ENCODE measurements around the gene TBPL2.
"Not testable (repeated sequence)": the region's sequence is repeated elsewhere in the genome, so short reads cannot be mapped to it uniquely, and the experiment has no call there.

Gene TBPL2

GRCh38 chr14:55440385-55440784 lies at the start of gene TBPL2:
Gene TBPL2, minus strand, starts transcription at chr14:55440616. Its CDS starts 167 bp downstream, at chr14:55440449.
- ChIA-PET POLR2A (no interaction called here), CTCF (no interaction called here)
- TF ChIP-seq ELF4 (IDR thresholded peaks at IDR 0.05) (no peak), CTBP1 (IDR thresholded peaks at IDR 0.05; ENCODE audit: borderline replicate concordance) (no peak), TARDBP (IDR thresholded peaks at IDR 0.05) (no peak), FOXK2 (IDR thresholded peaks at IDR 0.05) (no peak), FOXM1 (IDR thresholded peaks at IDR 0.05; ENCODE audit: borderline replicate concordance) (no peak), BHLHE40 (IDR thresholded peaks at IDR 0.05; ENCODE audit: borderline replicate concordance) (no peak), NFRKB (IDR thresholded peaks at IDR 0.05) (no peak), HDGF (IDR thresholded peaks at IDR 0.05; ENCODE audit: borderline replicate concordance) (no peak), FOXA1 (IDR thresholded peaks at IDR 0.05) (no peak), SP1 (IDR thresholded peaks at IDR 0.05) (no peak), ZNF384 (IDR thresholded peaks at IDR 0.05) (no peak), LEF1 (IDR thresholded peaks at IDR 0.05; ENCODE audit: borderline replicate concordance) (no peak), L3MBTL2 (conservative IDR thresholded peaks at IDR 0.05) (no peak), ARNT (IDR thresholded peaks at IDR 0.05) (no peak)
- TF ChIP-seq, protein P1, sequence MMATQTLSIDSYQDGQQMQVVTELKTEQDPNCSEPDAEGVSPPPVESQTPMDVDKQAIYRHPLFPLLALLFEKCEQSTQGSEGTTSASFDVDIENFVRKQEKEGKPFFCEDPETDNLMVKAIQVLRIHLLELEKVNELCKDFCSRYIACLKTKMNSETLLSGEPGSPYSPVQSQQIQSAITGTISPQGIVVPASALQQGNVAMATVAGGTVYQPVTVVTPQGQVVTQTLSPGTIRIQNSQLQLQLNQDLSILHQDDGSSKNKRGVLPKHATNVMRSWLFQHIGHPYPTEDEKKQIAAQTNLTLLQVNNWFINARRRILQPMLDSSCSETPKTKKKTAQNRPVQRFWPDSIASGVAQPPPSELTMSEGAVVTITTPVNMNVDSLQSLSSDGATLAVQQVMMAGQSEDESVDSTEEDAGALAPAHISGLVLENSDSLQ (IDR thresholded peaks at IDR 0.05), result no peak
- no peak for DNase-seq (ENCODE audit: extremely low spot score)

DNA sequence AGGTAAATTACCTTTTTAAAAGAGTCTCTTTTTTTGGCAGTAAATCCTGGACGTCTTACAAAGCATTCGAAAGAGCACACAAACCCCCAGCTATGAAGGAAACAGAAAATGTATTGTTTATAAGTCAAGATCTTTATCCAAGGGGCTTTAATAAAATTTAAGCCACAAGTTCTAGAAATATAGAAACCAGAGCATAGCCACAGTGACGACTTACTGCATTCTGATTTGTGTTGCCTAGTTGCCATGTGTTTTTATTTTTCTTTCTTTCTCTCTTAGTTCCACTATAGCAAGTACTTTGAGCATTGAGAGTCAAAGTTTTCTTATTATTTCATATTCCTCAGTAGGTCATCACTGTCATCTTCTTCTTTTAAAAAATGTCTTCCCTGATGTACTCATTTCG lies 47.8 kb upstream of the TBPL2 start:
- TF ChIP-seq TARDBP (IDR thresholded peaks at IDR 0.05) (no peak), HDGF (IDR thresholded peaks at IDR 0.05; ENCODE audit: borderline replicate concordance) (no peak), L3MBTL2 (conservative IDR thresholded peaks at IDR 0.05) (no peak), FOXA1 (IDR thresholded peaks at IDR 0.05) (no peak), LEF1 (IDR thresholded peaks at IDR 0.05; ENCODE audit: borderline replicate concordance) (no peak), ZNF384 (IDR thresholded peaks at IDR 0.05) (no peak), ELF4 (IDR thresholded peaks at IDR 0.05) (no peak), NFRKB (IDR thresholded peaks at IDR 0.05) (no peak), BHLHE40 (IDR thresholded peaks at IDR 0.05; ENCODE audit: borderline replicate concordance) (no peak), FOXK2 (IDR thresholded peaks at IDR 0.05) (no peak), SP1 (IDR thresholded peaks at IDR 0.05) (no peak), FOXM1 (IDR thresholded peaks at IDR 0.05; ENCODE audit: borderline replicate concordance) (no peak), CTBP1 (IDR thresholded peaks at IDR 0.05; ENCODE audit: borderline replicate concordance) (no peak), SUZ12 (IDR thresholded peaks at IDR 0.05) (no peak), ARNT (IDR thresholded peaks at IDR 0.05) (no peak)
- TF ChIP-seq, protein P1 (IDR thresholded peaks at IDR 0.05), result no peak
- no peak for DNase-seq (ENCODE audit: extremely low spot score)
- POLR2A ChIA-PET, result no interaction called here
- CTCF ChIA-PET, result no interaction called here

- POLR2A ChIA-PET, result no interaction called here
- DNase-seq (ENCODE audit: extremely low spot score), result no peak
- no peak for TF ChIP-seq L3MBTL2 (conservative IDR thresholded peaks at IDR 0.05)
- TF ChIP-seq ARNT (IDR thresholded peaks at IDR 0.05), result no peak
- no peak for TF ChIP-seq ZNF384 (IDR thresholded peaks at IDR 0.05)
- no peak for TF ChIP-seq SP1 (IDR thresholded peaks at IDR 0.05)
- no peak for TF ChIP-seq HDGF (IDR thresholded peaks at IDR 0.05; ENCODE audit: borderline replicate concordance)
- no peak for TF ChIP-seq BHLHE40 (IDR thresholded peaks at IDR 0.05; ENCODE audit: borderline replicate concordance)
- TF ChIP-seq CTBP1 (IDR thresholded peaks at IDR 0.05; ENCODE audit: borderline replicate concordance), result no peak
- TF ChIP-seq SUZ12 (IDR thresholded peaks at IDR 0.05), result no peak
- no peak for TF ChIP-seq FOXK2 (IDR thresholded peaks at IDR 0.05)
- TF ChIP-seq TARDBP (IDR thresholded peaks at IDR 0.05), result no peak
- TF ChIP-seq, protein P1 (IDR thresholded peaks at IDR 0.05), result no peak
- no peak for TF ChIP-seq ELF4 (IDR thresholded peaks at IDR 0.05)
- TF ChIP-seq FOXA1 (IDR thresholded peaks at IDR 0.05), result no peak
- TF ChIP-seq NFRKB (IDR thresholded peaks at IDR 0.05), result no peak
- TF ChIP-seq FOXM1 (IDR thresholded peaks at IDR 0.05; ENCODE audit: borderline replicate concordance), result no peak
- CTCF ChIA-PET, result interaction anchor here (0.5 kb wide), 1 partner anchor 230 kb away, joined by 3 read pairs; no protein-coding TSS in a partner anchor
Measured at GRCh38 chr14:55482936-55483605, 42.7 kb upstream of the TBPL2 start.

DNA sequence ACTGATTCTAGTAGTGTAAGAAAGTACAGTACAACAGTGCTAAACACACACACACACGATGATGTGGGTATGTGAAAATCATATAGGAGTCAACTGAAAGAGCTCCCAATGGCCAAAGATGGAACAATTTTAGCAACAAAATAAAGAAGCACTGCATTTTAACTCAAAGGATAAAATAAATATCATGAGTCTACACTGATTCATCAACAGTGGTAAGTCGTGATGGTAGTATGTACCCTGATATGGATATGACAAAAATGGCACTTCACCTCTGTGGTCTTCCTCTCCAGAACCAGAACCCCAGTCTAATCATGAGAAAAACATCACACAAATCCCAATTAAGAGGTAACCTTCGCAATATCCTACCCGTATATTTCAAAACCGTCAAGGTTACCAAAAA lies 41.4 kb upstream of the TBPL2 start:
- ChIA-PET CTCF (no interaction called here), POLR2A (no interaction called here)
- TF ChIP-seq BHLHE40 (IDR thresholded peaks at IDR 0.05; ENCODE audit: borderline replicate concordance) (no peak), FOXM1 (IDR thresholded peaks at IDR 0.05; ENCODE audit: borderline replicate concordance) (no peak), CTBP1 (IDR thresholded peaks at IDR 0.05; ENCODE audit: borderline replicate concordance) (no peak), ELF4 (IDR thresholded peaks at IDR 0.05) (no peak), LEF1 (IDR thresholded peaks at IDR 0.05; ENCODE audit: borderline replicate concordance) (no peak), SUZ12 (IDR thresholded peaks at IDR 0.05) (no peak), L3MBTL2 (conservative IDR thresholded peaks at IDR 0.05) (no peak), HDGF (IDR thresholded peaks at IDR 0.05; ENCODE audit: borderline replicate concordance) (no peak), NFRKB (IDR thresholded peaks at IDR 0.05) (no peak), FOXK2 (IDR thresholded peaks at IDR 0.05) (no peak), ARNT (IDR thresholded peaks at IDR 0.05) (no peak), TARDBP (IDR thresholded peaks at IDR 0.05) (no peak)
- TF ChIP-seq, protein P1 (IDR thresholded peaks at IDR 0.05), result no peak
- DNase-seq (ENCODE audit: extremely low spot score), result no peak

GRCh38 chr14:55477680-55478079 lies 37.3 kb upstream of the TBPL2 start:
- ChIA-PET POLR2A (no interaction called here), CTCF (no interaction called here)
- no peak for DNase-seq (ENCODE audit: extremely low spot score)
- TF ChIP-seq, protein P1 (IDR thresholded peaks at IDR 0.05), result no peak
- TF ChIP-seq ARNT (IDR thresholded peaks at IDR 0.05) (no peak), LEF1 (IDR thresholded peaks at IDR 0.05; ENCODE audit: borderline replicate concordance) (no peak), ELF4 (IDR thresholded peaks at IDR 0.05) (no peak), TARDBP (IDR thresholded peaks at IDR 0.05) (no peak), FOXA1 (IDR thresholded peaks at IDR 0.05) (no peak)

DNA sequence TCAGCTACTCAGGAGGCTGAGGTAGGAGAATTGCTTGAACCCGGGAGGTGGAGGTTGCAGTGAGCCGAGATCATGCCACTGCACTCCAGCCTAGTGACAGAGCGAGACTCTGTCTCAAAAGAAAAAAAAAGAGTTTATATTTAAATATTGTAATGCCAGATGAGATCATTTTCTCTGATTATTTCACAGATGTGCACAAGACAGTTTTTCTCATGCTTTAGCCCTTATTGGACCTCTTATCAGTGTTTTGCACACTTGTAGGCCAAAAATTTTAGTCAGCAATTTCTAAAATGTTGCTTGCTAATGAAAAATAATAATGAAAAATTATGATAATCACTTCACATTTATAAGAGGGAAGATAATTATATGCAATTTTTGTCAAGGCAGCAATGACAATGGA lies 36.0 kb upstream of the TBPL2 start:
- CTCF ChIA-PET; DNase-seq (ENCODE audit: extremely low spot score); POLR2A ChIA-PET: not testable (repeated sequence)

Data from HEK293T (cell line).